Keratinocyte (primary cell): ENCODE results near the gene ARL6. TPM values are rescaled to one million over a fixed set of nuclear protein-coding genes. Genes with fewer than 3 reads are reported as not detected.

ENCODE experiments used
- DNase-seq: peaks from one replicate; pipeline ENCODE4 v3.0.0-alpha.2; 2011; ENCODE audit warnings: low read depth, missing footprints, low spot score
- FAIRE-seq: peaks from 2 replicates; lab custom pipeline; 2011; peaks lifted over from hg19 to GRCh38; lab: Jason Lieb, UNC
- H2AFZ ChIP-seq: 2 replicates; pipeline ENCODE4 v1.6.0; 2012; ENCODE audit warnings: low read length, control low read depth, inconsistent platforms; ENCODE audit not compliant: control insufficient read depth
- H3K27ac ChIP-seq: 2 replicates; pipeline ENCODE4 v1.5.1; 2011; ENCODE audit warnings: low read length; ENCODE audit not compliant: control insufficient read depth, insufficient read depth
- H3K27me3 ChIP-seq: 3 replicates; pipeline ENCODE4 v1.6.0; 2011; ENCODE audit warnings: low read length; ENCODE audit not compliant: control insufficient read depth, insufficient read depth; ENCODE audit errors: extremely low read depth
- H3K36me3 ChIP-seq, 2 experiments: 2 replicates in 1 of 2; 3 replicates in 1 of 2; pipeline ENCODE4 v1.5.1; 2011; ENCODE audit warnings: low read length in 2 of 2, mild to moderate bottlenecking in 1 of 2; ENCODE audit not compliant: control insufficient read depth in 2 of 2, insufficient read depth in 2 of 2; ENCODE audit errors: extremely low read depth in 1 of 2
- H3K4me1 ChIP-seq: 3 replicates; pipeline ENCODE4 v1.5.1; 2011; ENCODE audit warnings: low read length; ENCODE audit not compliant: control insufficient read depth, insufficient read depth; ENCODE audit errors: extremely low read depth
- H3K4me2 ChIP-seq: 3 replicates; pipeline ENCODE4 v1.6.0; 2011; ENCODE audit warnings: low read depth, low read length; ENCODE audit not compliant: control insufficient read depth, insufficient read depth; ENCODE audit errors: extremely low read depth
- H3K4me3 ChIP-seq, 3 experiments: fragments of 200-600 bp in 1 of 3; sonication (generic) in 1 of 3; 2 replicates in 2 of 3; 3 replicates in 1 of 3; pipeline ENCODE4 v1.5.1; 2011 to 2016; ENCODE audit warnings: low read length in 3 of 3, mild to moderate bottlenecking in 3 of 3, control low read depth in 2 of 3, inconsistent platforms in 1 of 3, low read depth in 1 of 3, mixed read lengths in 1 of 3, mixed run types in 1 of 3, moderate library complexity in 1 of 3; ENCODE audit not compliant: control insufficient read depth in 2 of 3, insufficient read depth in 2 of 3; ENCODE audit errors: extremely low read depth in 1 of 3
- H3K79me2 ChIP-seq: 2 replicates; pipeline ENCODE4 v1.6.0; 2012; ENCODE audit warnings: low read length; ENCODE audit not compliant: control insufficient read depth, insufficient read depth
- H3K9ac ChIP-seq: 3 replicates; pipeline ENCODE4 v1.6.0; 2011; ENCODE audit warnings: low read length; ENCODE audit not compliant: control insufficient read depth, insufficient read depth; ENCODE audit errors: extremely low read depth
- H3K9me1 ChIP-seq: 3 replicates; pipeline ENCODE4 v1.6.0; 2011; ENCODE audit warnings: low read length; ENCODE audit not compliant: control insufficient read depth, insufficient read depth; ENCODE audit errors: extremely low read depth
- H3K9me3 ChIP-seq: 2 replicates; pipeline ENCODE4 v1.5.1; 2012; ENCODE audit warnings: low read depth, low read length; ENCODE audit not compliant: control insufficient read depth
- H4K20me1 ChIP-seq: 3 replicates; pipeline ENCODE4 v1.6.0; 2011; ENCODE audit warnings: low read length; ENCODE audit not compliant: control insufficient read depth, insufficient read depth; ENCODE audit errors: extremely low read depth
- CTCF ChIP-seq, 3 experiments: IDR thresholded peaks in 1 of 3; conservative IDR thresholded peaks in 1 of 3; optimal IDR thresholded peaks in 1 of 3; 2 replicates in 2 of 3; 3 replicates in 1 of 3; pipeline versions ENCODE3 to v1.5.1; 2011; ENCODE audit warnings: low read length in 3 of 3, mild to moderate bottlenecking in 3 of 3, moderate library complexity in 2 of 3, control low read depth in 1 of 3, inconsistent platforms in 1 of 3; ENCODE audit not compliant: insufficient read depth in 2 of 3; ENCODE audit errors: extremely low read depth in 1 of 3
- EZH2 ChIP-seq: IDR thresholded peaks from one replicate; pipeline ENCODE4 v1.6.1; 2012; ENCODE audit warnings: inconsistent platforms, mild to moderate bottlenecking, low read length, moderate library complexity
- dilution Hi-C: fragments of 300-500 bp; cut with MboI; formaldehyde crosslinking; loops from one replicate; pipeline ENCODE4 v1.7.0; 2020; ENCODE audit warnings: low sequenced_read_pairs; ENCODE audit not compliant: extremely low pct_ligation_motif_present
- polyA plus RNA-seq, 5 experiments: library from polyadenylated mRNA; depleted of rRNA in 3 of 5; stranded (reverse) in 3 of 5; stranded (forward) in 1 of 5; unstranded in 1 of 5; fragments of >200 nt; gene quantifications; 1 replicate in 1 of 5; 2 replicates in 3 of 5; 3 replicates in 1 of 5; pipeline versions ENCODE4 v1.2.1 to v1.2.3, GENCODE V29; 2011 to 2012; ENCODE audit warnings: missing spikeins in 2 of 5, low read depth in 1 of 5, low replicate concordance in 1 of 5

The ARL6 gene
- polyA plus RNA-seq, 1 donor (not counting 4 experiments of a cell fraction or from before 2014, with no cell fraction given): 8.3 TPM

- no peaks in the 10 kb centered on the region for H3K9me3 ChIP-seq
- no peak overlapping the region for H3K4me3 ChIP-seq
- no peaks in the 10 kb centered on the region for H4K20me1 ChIP-seq
- peaks cover 4% of the 10 kb centered on the region for H3K79me2 ChIP-seq
- dilution Hi-C loops: no loop called here
- no peak overlapping the region for H3K27ac ChIP-seq
- H3K36me3 ChIP-seq: no peaks in the 10 kb centered on the region
- DNase-seq (no peak), FAIRE-seq (no peak)
- TF ChIP-seq CTCF (optimal IDR thresholded peaks at IDR 0.05 in 1 of 3, IDR thresholded peaks at IDR 0.05 in 1 of 3, conservative IDR thresholded peaks at IDR 0.05 in 1 of 3; ENCODE audit: extremely low read depth in 1 of 3, insufficient read depth in 2 of 3, low read length in 3 of 3) (no peak), EZH2 (no peak)
- H3K4me2 ChIP-seq: no peak overlapping the region
- no peaks in the 10 kb centered on the region for H3K27me3 ChIP-seq
- H2AFZ ChIP-seq: no peak overlapping the region
- H3K9me1 ChIP-seq: no peaks in the 10 kb centered on the region
- no peak overlapping the region for H3K9ac ChIP-seq
- H3K4me1 ChIP-seq: peaks cover 12% of the 10 kb centered on the region
These were observed 53.4 kb downstream of the ARL6 start for GRCh38 chr3:97817965-97818364.

GRCh38 chr3:97820780-97821179 lies 56.2 kb downstream of the ARL6 start:
- H4K20me1 ChIP-seq: no peaks in the 10 kb centered on the region
- DNase-seq (no peak), FAIRE-seq (no peak)
- H3K36me3 ChIP-seq: no peaks in the 10 kb centered on the region
- H3K27me3 ChIP-seq: no peaks in the 10 kb centered on the region
- H3K9me1 ChIP-seq: no peaks in the 10 kb centered on the region
- peaks cover 18% of the 10 kb centered on the region for H3K79me2 ChIP-seq
- dilution Hi-C loops: no loop called here
- TF ChIP-seq CTCF (optimal IDR thresholded peaks at IDR 0.05 in 1 of 3, IDR thresholded peaks at IDR 0.05 in 1 of 3, conservative IDR thresholded peaks at IDR 0.05 in 1 of 3; ENCODE audit: extremely low read depth in 1 of 3, insufficient read depth in 2 of 3, low read length in 3 of 3): no peak
- no peak for TF ChIP-seq EZH2
- no peaks in the 10 kb centered on the region for H3K9me3 ChIP-seq
- peak overlapping the region in 1 of 3 experiments; percentile 93 for H3K4me3 ChIP-seq
- H3K4me1 ChIP-seq: peaks cover 16% of the 10 kb centered on the region
- H3K27ac ChIP-seq: no peak overlapping the region
- no peak overlapping the region for H3K9ac ChIP-seq
- peak overlapping the region; percentile 93 for H3K4me2 ChIP-seq
- H2AFZ ChIP-seq: no peak overlapping the region
